ENCODE data around the gene GTSE1. TPM values are rescaled to one million over a fixed set of nuclear protein-coding genes. Genes with fewer than 3 reads are reported as not detected.

GTSE1 gene
- total RNA-seq, 1 donor from 2014 or later: 0.39 TPM

GRCh38 chr22:46377525-46378425 lies 81.1 kb downstream of the GTSE1 start:
- DNase-seq (ENCODE audit: low spot score): no peak

GRCh38 chr22:46378426-46379065 lies 81.9 kb downstream of the GTSE1 start:
- no peak for DNase-seq (ENCODE audit: low spot score)

- no peak for DNase-seq (ENCODE audit: low spot score)
Observed at GRCh38 chr22:46379066-46379930, 82.6 kb downstream of the GTSE1 start.

GRCh38 chr22:46380069-46380468 lies 83.4 kb downstream of the GTSE1 start:
- no peak for DNase-seq (ENCODE audit: low spot score)

Other genes with a start within 250 kb of the GTSE1 start
- gene PPARA, start 146.3 kb upstream of the GTSE1 start, total RNA-seq: 37.6 TPM
- gene CDPF1, start 46.6 kb upstream of the GTSE1 start, total RNA-seq: 7.6 TPM
- gene PKDREJ, start 33.5 kb upstream of the GTSE1 start, total RNA-seq: not detected
- 39.4 TPM for gene TTC38, start 28.9 kb upstream of the GTSE1 start, total RNA-seq
- 30.7 TPM for gene TRMU, start 38.8 kb downstream of the GTSE1 start, total RNA-seq
- gene CELSR1, start 240.8 kb downstream of the GTSE1 start, total RNA-seq: 1.8 TPM

Data from mesenteric fat pad (tissue), 1 donor.